GM12874 (cell line): ENCODE measurements around the gene NRG3.

Experiments
- CTCF ChIP-seq: IDR thresholded peaks from 2 replicates; pipeline ENCODE4 v1.5.1; 2011; ENCODE audit warnings: low read depth, mild to moderate bottlenecking, control low read depth, low read length, moderate library complexity; ENCODE audit not compliant: insufficient read depth

The NRG3 gene

GRCh38 chr10:82319074-82319473, 444.1 kb downstream of the NRG3 start:
- no peak for TF ChIP-seq CTCF

GRCh38 chr10:82319562-82319961, 444.6 kb downstream of the NRG3 start:
- no peak for TF ChIP-seq CTCF

- no peak for TF ChIP-seq CTCF
Observed at GRCh38 chr10:82321724-82322123, 446.7 kb downstream of the NRG3 start.

- no peak for TF ChIP-seq CTCF
Observed at GRCh38 chr10:82331716-82332115, 456.7 kb downstream of the NRG3 start.

GRCh38 chr10:82335831-82336230, 460.8 kb downstream of the NRG3 start:
- no peak for TF ChIP-seq CTCF

- TF ChIP-seq CTCF, result no peak
Observed at GRCh38 chr10:82340166-82340565, 465.2 kb downstream of the NRG3 start.

GRCh38 chr10:82353381-82353780, 478.4 kb downstream of the NRG3 start:
- no peak for TF ChIP-seq CTCF

- no peak for TF ChIP-seq CTCF
Observed at GRCh38 chr10:82358486-82359099, 483.6 kb downstream of the NRG3 start.
